Esophagus mucosa (tissue), 1 donor: Measurements from ENCODE around the gene QDPR. TPM values are rescaled to one million over a fixed set of nuclear protein-coding genes. Genes with fewer than 3 reads are reported as not detected.

Experiments
- total RNA-seq: library from RNA; stranded (reverse); gene quantifications from one replicate; pipeline ENCODE4 v1.2.4, GENCODE V29; 2023
- donor health status: DM: yes; HTN: yes; CAD: no.

The QDPR gene
- total RNA-seq, 1 donor from 2014 or later, result 18.0 TPM

Other genes starting within 250 kb of the QDPR start
- gene CLRN2, start 3.1 kb upstream of the QDPR start, total RNA-seq, result not detected
- 32.9 TPM for gene LAP3, start 65.1 kb upstream of the QDPR start, total RNA-seq
- gene MED28, start 102.6 kb upstream of the QDPR start, total RNA-seq, result 34.4 TPM